Measurements from ENCODE around the gene SH2D1B. TPM values are rescaled to one million over a fixed set of nuclear protein-coding genes. Genes with fewer than 3 reads are reported as not detected.
A peak's percentile ranks its signal among the peaks of the same experiment; 100 is the strongest.

The SH2D1B gene
- total and polyA plus RNA-seq, 9 of the 15 experiments (the other 6 are each of a cell fraction or from before 2014, with no cell fraction given), result 5.6 to 19.6 (median 9.7) TPM

DNA sequence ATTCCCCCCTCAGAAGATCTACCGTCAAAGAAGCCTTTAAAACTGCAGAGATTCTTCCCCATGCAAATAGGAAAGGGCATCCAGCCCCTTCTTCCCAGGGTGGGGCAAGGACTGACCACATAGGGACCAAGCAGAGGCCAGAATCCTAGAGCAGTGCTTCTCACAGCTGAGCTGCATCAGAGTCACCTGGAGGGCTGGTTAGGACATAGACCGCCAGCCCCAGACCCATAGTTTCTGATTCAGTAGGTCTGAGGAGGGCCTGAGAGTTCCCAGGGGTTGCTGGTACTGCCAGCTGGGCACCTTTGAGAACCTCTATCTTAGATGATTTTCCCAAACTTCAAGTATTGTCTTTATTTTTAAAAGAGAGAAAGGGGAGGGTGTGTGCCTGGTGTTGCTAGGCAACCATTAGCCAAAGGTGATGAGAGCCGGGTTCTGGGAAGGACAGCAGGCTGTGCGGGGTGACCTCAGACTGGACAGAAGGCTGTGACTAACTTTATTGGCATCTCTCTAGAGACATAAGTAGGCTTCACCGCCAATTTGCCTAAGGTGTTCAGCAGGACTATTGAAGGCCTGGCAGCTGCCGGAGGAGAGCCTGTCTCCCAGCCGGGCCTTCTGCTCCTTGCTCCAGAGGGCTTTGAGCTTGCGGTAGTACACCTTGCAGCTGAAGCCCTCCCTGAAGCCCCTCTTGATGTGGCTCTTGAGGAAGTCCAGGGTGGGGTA lies 38.2 kb downstream of the SH2D1B start (continued):
- TF ChIP-seq ZBTB40 (IDR thresholded peaks at IDR 0.05) (peak; percentile 90), ZBTB40 (CRISPR knock-in tag; IDR thresholded peaks at IDR 0.05) (peak; percentile 95), NELFE (IDR thresholded peaks at IDR 0.05; ENCODE audit: insufficient read depth, insufficient read length) (no peak), MAZ (CRISPR knock-in tag; conservative IDR thresholded peaks at IDR 0.05 in 1 of 2, IDR thresholded peaks at IDR 0.05 in 1 of 2) (no peak), ZNF696 (CRISPR knock-in tag; conservative IDR thresholded peaks at IDR 0.05) (no peak), HNRNPUL1 (IDR thresholded peaks at IDR 0.05; ENCODE audit: low read length) (no peak), PCBP2 (IDR thresholded peaks at IDR 0.05; ENCODE audit: low read depth, low read length, poor library complexity, severe bottlenecking) (no peak), CSDE1 (IDR thresholded peaks at IDR 0.05) (peak in 1 of 2 experiments; percentile 59; a peak in 1 of 4 replicates), MTF1 (CRISPR knock-in tag; IDR thresholded peaks at IDR 0.05; ENCODE audit: borderline replicate concordance) (no peak), BCL6 (CRISPR knock-in tag; IDR thresholded peaks at IDR 0.05) (no peak)
- TF ChIP-seq, protein P1, sequence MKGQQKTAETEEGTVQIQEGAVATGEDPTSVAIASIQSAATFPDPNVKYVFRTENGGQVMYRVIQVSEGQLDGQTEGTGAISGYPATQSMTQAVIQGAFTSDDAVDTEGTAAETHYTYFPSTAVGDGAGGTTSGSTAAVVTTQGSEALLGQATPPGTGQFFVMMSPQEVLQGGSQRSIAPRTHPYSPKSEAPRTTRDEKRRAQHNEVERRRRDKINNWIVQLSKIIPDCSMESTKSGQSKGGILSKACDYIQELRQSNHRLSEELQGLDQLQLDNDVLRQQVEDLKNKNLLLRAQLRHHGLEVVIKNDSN (CRISPR knock-in tag; IDR thresholded peaks at IDR 0.05), result 0 out of 2 replicates have a peak, but pooled peaks have one; percentile 3
- TF ChIP-seq, protein P2, sequence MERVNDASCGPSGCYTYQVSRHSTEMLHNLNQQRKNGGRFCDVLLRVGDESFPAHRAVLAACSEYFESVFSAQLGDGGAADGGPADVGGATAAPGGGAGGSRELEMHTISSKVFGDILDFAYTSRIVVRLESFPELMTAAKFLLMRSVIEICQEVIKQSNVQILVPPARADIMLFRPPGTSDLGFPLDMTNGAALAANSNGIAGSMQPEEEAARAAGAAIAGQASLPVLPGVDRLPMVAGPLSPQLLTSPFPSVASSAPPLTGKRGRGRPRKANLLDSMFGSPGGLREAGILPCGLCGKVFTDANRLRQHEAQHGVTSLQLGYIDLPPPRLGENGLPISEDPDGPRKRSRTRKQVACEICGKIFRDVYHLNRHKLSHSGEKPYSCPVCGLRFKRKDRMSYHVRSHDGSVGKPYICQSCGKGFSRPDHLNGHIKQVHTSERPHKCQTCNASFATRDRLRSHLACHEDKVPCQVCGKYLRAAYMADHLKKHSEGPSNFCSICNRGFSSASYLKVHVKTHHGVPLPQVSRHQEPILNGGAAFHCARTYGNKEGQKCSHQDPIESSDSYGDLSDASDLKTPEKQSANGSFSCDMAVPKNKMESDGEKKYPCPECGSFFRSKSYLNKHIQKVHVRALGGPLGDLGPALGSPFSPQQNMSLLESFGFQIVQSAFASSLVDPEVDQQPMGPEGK (CRISPR knock-in tag; IDR thresholded peaks at IDR 0.05; ENCODE audit: borderline replicate concordance), result no peak
